A172 (cell line): ENCODE measurements around the gene SAMD9. TPM values are rescaled to one million over a fixed set of nuclear protein-coding genes. Genes with fewer than 3 reads are reported as not detected.
A peak's percentile ranks its signal among the peaks of the same experiment; 100 is the strongest.
"Not testable (repeated sequence)": the region's sequence is repeated elsewhere in the genome, so short reads cannot be mapped to it uniquely, and the experiment has no call there.

ENCODE experiments used
- DNase-seq: peaks from one replicate; pipeline ENCODE4 v3.0.0-alpha.2; 2015; ENCODE audit warnings: low spot score
- total RNA-seq: library from RNA; depleted of rRNA; stranded (reverse); fragments of >200 nt; shearing (Covaris generic); gene quantifications from 2 replicates; pipeline ENCODE4 v1.2.3, GENCODE V29; 2014; rRNA removed

The SAMD9 gene
- 24.1 TPM in 2 replicates for total RNA-seq

GRCh38 chr7:93117852-93118530 lies at the start of gene SAMD9:
TSS of gene SAMD9 (minus strand) at chr7:93117979. CDS start at chr7:93106097, 11,882 bp downstream.
- peak; percentile 88 for DNase-seq

- peak; percentile 38 for DNase-seq
Measured at GRCh38 chr7:93165447-93165846, 47.7 kb upstream of the SAMD9 start.

GRCh38 chr7:93164766-93165165 lies 47.0 kb upstream of the SAMD9 start:
- no peak for DNase-seq

GRCh38 chr7:93161181-93161762 lies 43.5 kb upstream of the SAMD9 start:
- peak; percentile 24 for DNase-seq

- peak; percentile 63 for DNase-seq
Measured at GRCh38 chr7:93160410-93160809, 42.6 kb upstream of the SAMD9 start.

GRCh38 chr7:93159490-93159889 lies 41.7 kb upstream of the SAMD9 start:
- DNase-seq: peak; percentile 77

- peak; percentile 46 for DNase-seq
Measured at GRCh38 chr7:93156884-93157283, 39.1 kb upstream of the SAMD9 start.

GRCh38 chr7:93150200-93150835 lies 32.5 kb upstream of the SAMD9 start:
- DNase-seq: peak; percentile 60

GRCh38 chr7:93148727-93149126 lies 30.9 kb upstream of the SAMD9 start:
- no peak for DNase-seq

GRCh38 chr7:93148144-93148543 lies 30.4 kb upstream of the SAMD9 start, which contains the start of gene SAMD9L:
TSS of gene SAMD9L (minus strand) at chr7:93148385. CDS start at chr7:93135971, 12,414 bp downstream.
- DNase-seq: peak; percentile 31

- peak; percentile 68 for DNase-seq
Measured at GRCh38 chr7:93147363-93147762, 29.6 kb upstream of the SAMD9 start.

- DNase-seq: peak; percentile 44
Measured at GRCh38 chr7:93146472-93147141, 28.8 kb upstream of the SAMD9 start.

- peak; percentile 13 for DNase-seq
Measured at GRCh38 chr7:93146036-93146435, 28.3 kb upstream of the SAMD9 start.

GRCh38 chr7:93145354-93145753 lies 27.6 kb upstream of the SAMD9 start:
- DNase-seq: no peak

- DNase-seq: no peak
Measured at GRCh38 chr7:93142127-93142526, 24.3 kb upstream of the SAMD9 start.

GRCh38 chr7:93140582-93141191 lies 22.9 kb upstream of the SAMD9 start:
- DNase-seq: no peak

- no peak for DNase-seq
Measured at GRCh38 chr7:93138576-93138975, 20.8 kb upstream of the SAMD9 start.

GRCh38 chr7:93133005-93133404 lies 15.2 kb upstream of the SAMD9 start:
- no peak for DNase-seq

- DNase-seq: no peak
Measured at GRCh38 chr7:93132216-93132615, 14.4 kb upstream of the SAMD9 start.

- DNase-seq: not testable (repeated sequence)
Measured at GRCh38 chr7:93126954-93127353, 9.2 kb upstream of the SAMD9 start.

- not testable (repeated sequence) for DNase-seq
Measured at GRCh38 chr7:93123532-93123931, 5.8 kb upstream of the SAMD9 start.
